ENCODE measurements around the gene FGFRL1. TPM values are rescaled to one million over a fixed set of nuclear protein-coding genes. Genes with fewer than 3 reads are reported as not detected.

FGFRL1 gene
- total RNA-seq, 4 donors from 2014 or later = 9.0 to 19.9 (median 12.0) TPM

GRCh38 chr4:1010395-1011021 lies 918 bp upstream of the FGFRL1 start:
- TF ChIP-seq POLR2AphosphoS5 (IDR thresholded peaks at IDR 0.05) = no peak
- no peak for TF ChIP-seq CTCF (IDR thresholded peaks at IDR 0.05)
- no peak for TF ChIP-seq POLR2A (IDR thresholded peaks at IDR 0.05)
- TF ChIP-seq EP300 (IDR thresholded peaks at IDR 0.05) = no peak
- WGBS = 1% methylated on average over 24 of the region's 36 CpGs
- peak overlapping the region; percentile 65 for H3K4me3 ChIP-seq
- peaks cover 31% of the 10 kb centered on the region for H3K4me1 ChIP-seq
- peaks cover 19% of the 10 kb centered on the region for H3K27me3 ChIP-seq
- DNase-seq (ENCODE audit: low spot score in 2 of 2) = peak in 1 of 2 donors; percentile 91
- H3K9me3 ChIP-seq = no peaks in the 10 kb centered on the region
- H3K27ac ChIP-seq = peak overlapping the region; percentile 85
- no peaks in the 10 kb centered on the region for H3K36me3 ChIP-seq

- no CpG with 5 or more reads among the region's 69 CpGs for WGBS
- peaks cover 12% of the 10 kb centered on the region for H3K27me3 ChIP-seq
- no peaks in the 10 kb centered on the region for H3K9me3 ChIP-seq
- no peak for TF ChIP-seq POLR2AphosphoS5 (IDR thresholded peaks at IDR 0.05)
- TF ChIP-seq POLR2A (IDR thresholded peaks at IDR 0.05) = no peak
- TF ChIP-seq CTCF (IDR thresholded peaks at IDR 0.05) = no peak
- peak overlapping the region; percentile 65 for H3K4me3 ChIP-seq
- H3K4me1 ChIP-seq = peaks cover 31% of the 10 kb centered on the region
- H3K36me3 ChIP-seq = no peaks in the 10 kb centered on the region
- DNase-seq (ENCODE audit: low spot score in 2 of 2) = no peak
- H3K27ac ChIP-seq = no peak overlapping the region
These were observed 224 bp downstream of the FGFRL1 start for GRCh38 chr4:1011666-1012033.

- peaks cover 12% of the 10 kb centered on the region for H3K27me3 ChIP-seq
- H3K27ac ChIP-seq = no peak overlapping the region
- 0% methylated on average over 2 of the region's 69 CpGs for WGBS
- no peaks in the 10 kb centered on the region for H3K36me3 ChIP-seq
- DNase-seq (ENCODE audit: low spot score in 2 of 2) = no peak
- TF ChIP-seq CTCF (IDR thresholded peaks at IDR 0.05) = no peak
- no peaks in the 10 kb centered on the region for H3K9me3 ChIP-seq
- peak overlapping the region; percentile 65 for H3K4me3 ChIP-seq
- peaks cover 31% of the 10 kb centered on the region for H3K4me1 ChIP-seq
These were observed 761 bp downstream of the FGFRL1 start for GRCh38 chr4:1012034-1012739.

- H3K4me3 ChIP-seq = no peak overlapping the region
- no peak for TF ChIP-seq POLR2A (IDR thresholded peaks at IDR 0.05)
- no peak for TF ChIP-seq EP300 (IDR thresholded peaks at IDR 0.05)
- no peak for TF ChIP-seq CTCF (IDR thresholded peaks at IDR 0.05)
- no peak for TF ChIP-seq POLR2AphosphoS5 (IDR thresholded peaks at IDR 0.05)
- H3K27ac ChIP-seq = no peak overlapping the region
- peaks cover 31% of the 10 kb centered on the region for H3K4me1 ChIP-seq
- DNase-seq (ENCODE audit: low spot score in 2 of 2) = no peak
- WGBS = 99% methylated on average over 14 of the region's 43 CpGs
- H3K27me3 ChIP-seq = peaks cover 4% of the 10 kb centered on the region
- H3K9me3 ChIP-seq = no peaks in the 10 kb centered on the region
- no peaks in the 10 kb centered on the region for H3K36me3 ChIP-seq
These were observed 2.0 kb downstream of the FGFRL1 start for GRCh38 chr4:1013225-1014073.
